ENCODE measurements around the gene CD247.

CD247 gene

GRCh38 chr1:167517535-167518330 lies 596 bp downstream of the CD247 start:
- no peak for TF ChIP-seq CTCF (IDR thresholded peaks at IDR 0.05; ENCODE audit: insufficient read depth, low read depth, low read length, missing control alignments)
- H3K4me3 ChIP-seq (ENCODE audit: low read depth, low read length): no peak overlapping the region
- DNase-seq (ENCODE audit: low read depth): no peak

GRCh38 chr1:167516404-167517388 lies 1.6 kb downstream of the CD247 start:
- TF ChIP-seq CTCF (IDR thresholded peaks at IDR 0.05; ENCODE audit: insufficient read depth, low read depth, low read length, missing control alignments): no peak
- no peak for DNase-seq (ENCODE audit: low read depth)
- H3K4me3 ChIP-seq (ENCODE audit: low read depth, low read length): no peak overlapping the region

- no peak for DNase-seq (ENCODE audit: low read depth)
- TF ChIP-seq CTCF (IDR thresholded peaks at IDR 0.05; ENCODE audit: insufficient read depth, low read depth, low read length, missing control alignments): no peak
- H3K4me3 ChIP-seq (ENCODE audit: low read depth, low read length): no peak overlapping the region
These were observed 2.4 kb downstream of the CD247 start for GRCh38 chr1:167515893-167516321.

GRCh38 chr1:167515461-167515860 lies 2.9 kb downstream of the CD247 start:
- no peak overlapping the region for H3K4me3 ChIP-seq (ENCODE audit: low read depth, low read length)
- TF ChIP-seq CTCF (IDR thresholded peaks at IDR 0.05; ENCODE audit: insufficient read depth, low read depth, low read length, missing control alignments): no peak
- DNase-seq (ENCODE audit: low read depth): no peak

GRCh38 chr1:167514288-167514687 lies 4.0 kb downstream of the CD247 start:
- no peak overlapping the region for H3K4me3 ChIP-seq (ENCODE audit: low read depth, low read length)
- no peak for DNase-seq (ENCODE audit: low read depth)
- no peak for TF ChIP-seq CTCF (IDR thresholded peaks at IDR 0.05; ENCODE audit: insufficient read depth, low read depth, low read length, missing control alignments)

GRCh38 chr1:167512046-167512654 lies 6.2 kb downstream of the CD247 start:
- no peak for DNase-seq (ENCODE audit: low read depth)
- H3K4me3 ChIP-seq (ENCODE audit: low read depth, low read length): no peak overlapping the region
- TF ChIP-seq CTCF (IDR thresholded peaks at IDR 0.05; ENCODE audit: insufficient read depth, low read depth, low read length, missing control alignments): no peak
